CD14-positive monocyte (primary cell): Measurements from ENCODE around the gene ACYP2. TPM values are rescaled to one million over a fixed set of nuclear protein-coding genes. Genes with fewer than 3 reads are reported as not detected.
"Not testable (repeated sequence)": the region's sequence is repeated elsewhere in the genome, so short reads cannot be mapped to it uniquely, and the experiment has no call there.

Experiments
- DNase-seq, 3 donors: peaks; one replicate each; pipeline ENCODE4 v3.0.0-alpha.2; 2011 to 2022
- H2AFZ ChIP-seq: 2 replicates; pipeline ENCODE4 v1.6.0; 2012; ENCODE audit warnings: mild to moderate bottlenecking, low read depth, low read length, inconsistent platforms; ENCODE audit not compliant: insufficient read depth, poor library complexity, severe bottlenecking
- H3K27ac ChIP-seq, 2 donors: 1 replicate in 1 of 2; 2 replicates in 1 of 2; pipeline ENCODE4 v1.5.1; 2012 to 2013; ENCODE audit warnings: low read length in 2 of 2, control low read depth in 1 of 2, inconsistent platforms in 1 of 2, low read depth in 1 of 2, mild to moderate bottlenecking in 1 of 2
- H3K27me3 ChIP-seq, 2 donors: one replicate each; pipeline versions ENCODE4 v1.6.0 to v1.6.1; 2011 to 2013; ENCODE audit warnings: low read length in 2 of 2; ENCODE audit not compliant: control insufficient read depth in 2 of 2, insufficient read depth in 2 of 2
- H3K36me3 ChIP-seq, 2 donors: replicated peaks in 1 of 2; 1 replicate in 1 of 2; 2 replicates in 1 of 2; pipeline versions ENCODE4 v1.5.1 to v1.6.1; 2012 to 2013; ENCODE audit warnings: low read length in 2 of 2, control low read depth in 1 of 2, inconsistent platforms in 1 of 2, mild to moderate bottlenecking in 1 of 2; ENCODE audit not compliant: insufficient read depth in 2 of 2, control insufficient read depth in 1 of 2
- H3K4me1 ChIP-seq, 2 donors: 1 replicate in 1 of 2; 2 replicates in 1 of 2; pipeline versions ENCODE4 v1.5.1 to v1.6.1; 2012 to 2013; ENCODE audit warnings: low read length in 2 of 2, control low read depth in 1 of 2, inconsistent platforms in 1 of 2, mild to moderate bottlenecking in 1 of 2, moderate library complexity in 1 of 2; ENCODE audit not compliant: insufficient read depth in 2 of 2, control insufficient read depth in 1 of 2
- H3K4me2 ChIP-seq: replicated peaks from 2 replicates; pipeline ENCODE3; 2012; ENCODE audit warnings: low read length, moderate library complexity, mild to moderate bottlenecking; ENCODE audit not compliant: poor library complexity, severe bottlenecking; ENCODE audit errors: extremely low read depth
- H3K4me3 ChIP-seq, 3 experiments: fragments of 200-600 bp in 1 of 3; sonication (generic) in 1 of 3; replicated peaks in 1 of 3; 1 replicate in 2 of 3; 2 replicates in 1 of 3; pipeline ENCODE4 v1.5.1; 2011 to 2013; ENCODE audit warnings: low read length in 3 of 3, mild to moderate bottlenecking in 3 of 3, control low read depth in 2 of 3, low read depth in 2 of 3, inconsistent platforms in 1 of 3, moderate library complexity in 1 of 3
- H3K79me2 ChIP-seq: 2 replicates; pipeline ENCODE4 v1.6.0; 2012; ENCODE audit warnings: mild to moderate bottlenecking, control low read depth, inconsistent platforms, low read length, moderate library complexity; ENCODE audit not compliant: insufficient read depth
- H3K9ac ChIP-seq: 2 replicates; pipeline ENCODE4 v1.6.0; 2017; ENCODE audit warnings: low read length, mild to moderate bottlenecking; ENCODE audit not compliant: insufficient read depth, poor library complexity, severe bottlenecking
- H3K9me3 ChIP-seq, 2 donors: replicated peaks in 1 of 2; 1 replicate in 1 of 2; 2 replicates in 1 of 2; pipeline versions ENCODE4 v1.5.1 to v1.6.1; 2012 to 2013; ENCODE audit warnings: low read length in 2 of 2, control low read depth in 1 of 2; ENCODE audit not compliant: control insufficient read depth in 1 of 2, insufficient read depth in 1 of 2
- H4K20me1 ChIP-seq: 2 replicates; pipeline ENCODE4 v1.6.0; 2012; ENCODE audit warnings: mild to moderate bottlenecking, low read length, control low read depth, moderate library complexity; ENCODE audit not compliant: insufficient read depth
- H3K27ac Mint-ChIP-seq, 7 donors: one replicate each; pipeline ENCODE4 v1.8.0; 2020; ENCODE audit warnings: mild to moderate bottlenecking in 7 of 7, mixed read lengths in 7 of 7, moderate library complexity in 6 of 7, inconsistent platforms in 2 of 7
- H3K27me3 Mint-ChIP-seq, 3 donors: one replicate each; pipeline ENCODE4 v1.8.0; 2021 to 2022; ENCODE audit warnings: low read depth in 3 of 3, mild to moderate bottlenecking in 3 of 3, mixed read lengths in 3 of 3, moderate library complexity in 3 of 3, inconsistent platforms in 1 of 3
- H3K36me3 Mint-ChIP-seq, 2 donors: one replicate each; pipeline ENCODE4 v1.8.0; 2020; ENCODE audit warnings: mixed read lengths in 2 of 2, inconsistent platforms in 1 of 2, mild to moderate bottlenecking in 1 of 2
- H3K4me1 Mint-ChIP-seq: one replicate; pipeline ENCODE4 v1.8.0; 2020; ENCODE audit warnings: mild to moderate bottlenecking, mixed read lengths
- H3K4me3 Mint-ChIP-seq, 2 donors: one replicate each; pipeline ENCODE4 v1.8.0; 2020; ENCODE audit warnings: mild to moderate bottlenecking in 2 of 2, mixed read lengths in 2 of 2, moderate library complexity in 1 of 2
- H3K9me3 Mint-ChIP-seq, 7 donors: one replicate each; pipeline ENCODE4 v1.8.0; 2020 to 2022; ENCODE audit warnings: mixed read lengths in 7 of 7, mild to moderate bottlenecking in 6 of 7, moderate library complexity in 6 of 7, inconsistent platforms in 2 of 7
- WGBS: methylation state at CpG from one replicate; pipeline ENCODE4 v1.1.5; 2013; ENCODE audit warnings: missing lambda C conversion rate; ENCODE audit not compliant: insufficient coverage; 5-methylcytosine and 5-hydroxymethylcytosine counted together
- intact Hi-C, 2 donors: fragments of 100-400 bp; cut with micrococcal nuclease; formaldehyde crosslinking; loops; one replicate each; pipeline versions ENCODE4 v1.15.0 to v1.15.1; 2023
- polyA plus RNA-seq, 3 donors: library from polyadenylated mRNA; depleted of rRNA in 1 of 3; unstranded in 2 of 3; stranded (reverse) in 1 of 3; fragments of 300-500 nt in 2 of 3; fragments of >200 nt in 1 of 3; fragmentation: Illumina TruSeq in 2 of 3; gene quantifications; 1 replicate in 2 of 3; 2 replicates in 1 of 3; pipeline ENCODE4 v1.2.3, GENCODE V29; 2012 to 2021
- TF ChIP-seq, protein P1 (sequence below): fragments of 200-600 bp; IDR thresholded peaks from one replicate; pipeline ENCODE4 v1.8.0; 2022; ENCODE audit warnings: antibody characterized with exemption, mild to moderate bottlenecking

The ACYP2 gene
- polyA plus RNA-seq, 3 donors: 6.2 to 10.8 (median 10.3) TPM

DNA sequence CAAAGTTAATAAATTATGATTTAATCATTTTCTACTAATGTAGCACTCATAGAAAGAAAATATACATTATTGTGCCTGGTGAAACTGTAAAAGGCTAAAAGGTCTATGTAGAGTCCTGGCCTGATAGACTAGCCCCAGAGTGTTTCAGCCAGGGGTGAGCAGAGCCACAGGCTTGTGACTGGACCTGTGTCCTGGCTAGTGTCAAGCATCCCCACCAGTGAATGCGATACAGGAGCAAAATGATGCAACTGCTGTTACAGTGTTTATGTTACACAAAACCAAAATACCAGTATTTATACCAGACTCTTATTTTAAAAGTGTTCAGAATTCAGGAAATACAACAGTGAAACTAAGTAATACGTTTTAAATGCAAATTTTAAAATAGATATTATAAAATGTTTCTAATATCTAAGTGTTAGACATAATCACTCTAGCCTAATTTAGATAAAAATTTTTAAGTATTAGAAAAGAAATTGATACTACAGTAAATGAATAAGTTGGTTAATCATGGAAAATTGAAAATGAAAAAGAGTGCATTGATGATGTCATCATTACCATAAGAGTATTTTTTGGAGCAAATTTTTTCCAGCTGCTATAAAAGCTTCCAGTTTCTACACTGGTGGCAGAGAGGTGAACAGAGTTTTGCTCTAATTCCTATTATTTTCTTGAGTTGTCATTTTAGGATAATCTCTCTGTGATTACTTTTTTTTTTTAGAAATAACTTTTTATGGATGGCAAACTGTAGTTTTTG lies 146.8 kb downstream of the ACYP2 start:
- Mint-ChIP-seq H3K9me3 (peaks cover 3 to 12% (median 5%) of the 10 kb centered on the region in 7 donors), H3K36me3 (peaks cover 0 to 3% of the 10 kb centered on the region in 2 donors), H3K27ac (no peak overlapping the region), H3K4me1 (no peaks in the 10 kb centered on the region), H3K4me3 (no peak overlapping the region), H3K27me3 (no peaks in the 10 kb centered on the region)
- no peak overlapping the region for H3K4me3 ChIP-seq
- no peak overlapping the region for H3K27ac ChIP-seq
- no peak overlapping the region for H3K4me2 ChIP-seq
- H3K27me3 ChIP-seq: no peaks in the 10 kb centered on the region
- no peaks in the 10 kb centered on the region for H3K4me1 ChIP-seq
- H3K9me3 ChIP-seq: peaks cover 0 to 11% of the 10 kb centered on the region in 2 donors
- no peaks in the 10 kb centered on the region for H3K79me2 ChIP-seq
- H4K20me1 ChIP-seq: no peaks in the 10 kb centered on the region
- DNase-seq: no peak
- TF ChIP-seq, protein P1, sequence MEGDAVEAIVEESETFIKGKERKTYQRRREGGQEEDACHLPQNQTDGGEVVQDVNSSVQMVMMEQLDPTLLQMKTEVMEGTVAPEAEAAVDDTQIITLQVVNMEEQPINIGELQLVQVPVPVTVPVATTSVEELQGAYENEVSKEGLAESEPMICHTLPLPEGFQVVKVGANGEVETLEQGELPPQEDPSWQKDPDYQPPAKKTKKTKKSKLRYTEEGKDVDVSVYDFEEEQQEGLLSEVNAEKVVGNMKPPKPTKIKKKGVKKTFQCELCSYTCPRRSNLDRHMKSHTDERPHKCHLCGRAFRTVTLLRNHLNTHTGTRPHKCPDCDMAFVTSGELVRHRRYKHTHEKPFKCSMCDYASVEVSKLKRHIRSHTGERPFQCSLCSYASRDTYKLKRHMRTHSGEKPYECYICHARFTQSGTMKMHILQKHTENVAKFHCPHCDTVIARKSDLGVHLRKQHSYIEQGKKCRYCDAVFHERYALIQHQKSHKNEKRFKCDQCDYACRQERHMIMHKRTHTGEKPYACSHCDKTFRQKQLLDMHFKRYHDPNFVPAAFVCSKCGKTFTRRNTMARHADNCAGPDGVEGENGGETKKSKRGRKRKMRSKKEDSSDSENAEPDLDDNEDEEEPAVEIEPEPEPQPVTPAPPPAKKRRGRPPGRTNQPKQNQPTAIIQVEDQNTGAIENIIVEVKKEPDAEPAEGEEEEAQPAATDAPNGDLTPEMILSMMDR: no peak
- no peak overlapping the region for H2AFZ ChIP-seq
- no peaks in the 10 kb centered on the region for H3K36me3 ChIP-seq
- no CpG with 5 or more reads among the region's 2 CpGs for WGBS
- intact Hi-C loops: no loop called here
- H3K9ac ChIP-seq: no peak overlapping the region

DNA sequence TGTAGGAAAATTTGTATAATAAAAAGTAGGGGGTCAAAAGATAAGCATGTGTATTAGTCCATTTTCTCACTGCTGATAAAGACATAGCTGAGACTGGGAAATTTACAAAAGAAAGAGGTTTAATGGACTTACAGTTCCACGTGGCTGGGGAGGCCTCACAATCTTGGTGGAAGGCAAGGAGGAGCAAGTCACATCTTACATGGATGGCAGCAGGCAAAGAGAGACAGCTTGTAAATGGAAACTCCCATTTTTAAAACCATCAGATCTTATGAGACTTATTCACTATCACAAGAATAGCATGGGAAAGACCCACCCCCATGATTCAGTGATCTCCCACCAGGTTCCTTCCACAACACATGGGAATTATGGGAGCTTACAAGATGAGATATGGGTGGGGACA lies 149.7 kb downstream of the ACYP2 start:
- H3K27ac Mint-ChIP-seq, DNase-seq, intact Hi-C loops, H2AFZ ChIP-seq, H3K79me2 ChIP-seq, H3K4me1 Mint-ChIP-seq, H3K27me3 ChIP-seq, H3K36me3 Mint-ChIP-seq, H3K9ac ChIP-seq, H3K4me2 ChIP-seq, H3K27me3 Mint-ChIP-seq, H3K4me1 ChIP-seq, H4K20me1 ChIP-seq, H3K4me3 Mint-ChIP-seq, H3K36me3 ChIP-seq, H3K4me3 ChIP-seq, H3K27ac ChIP-seq: not testable (repeated sequence)
- H3K9me3 ChIP-seq: peaks cover 0 to 11% of the 10 kb centered on the region in 2 donors
- 100% methylated on average over 1 of the region's 1 CpG for WGBS
- H3K9me3 Mint-ChIP-seq: peaks cover 3 to 12% (median 5%) of the 10 kb centered on the region in 7 donors
